H9 (cell line): ENCODE data around the gene FAM78B. TPM values are rescaled to one million over a fixed set of nuclear protein-coding genes. Genes with fewer than 3 reads are reported as not detected.

ENCODE experiments used
- DNase-seq: peaks from one replicate; pipeline ENCODE4 v3.0.0-alpha.2; 2017
- H2AFZ ChIP-seq: one replicate; pipeline ENCODE4 v1.6.1; 2013; ENCODE audit warnings: mild to moderate bottlenecking, low read length, control low read depth, moderate library complexity
- H2AK5ac ChIP-seq: 2 replicates; pipeline ENCODE4 v1.6.1; 2013; ENCODE audit warnings: low read length, control low read depth, mixed read lengths; ENCODE audit not compliant: insufficient read length
- H2BK120ac ChIP-seq: one replicate; pipeline ENCODE4 v1.6.1; 2013; ENCODE audit warnings: low read depth, mild to moderate bottlenecking, low read length, control low read depth, inconsistent platforms; ENCODE audit not compliant: poor library complexity, severe bottlenecking
- H2BK12ac ChIP-seq: 2 replicates; pipeline ENCODE4 v1.6.1; 2013; ENCODE audit warnings: low read length, control low read depth, mixed read lengths, low read depth; ENCODE audit not compliant: insufficient read length
- H2BK15ac ChIP-seq: 2 replicates; pipeline ENCODE4 v1.6.1; 2013; ENCODE audit warnings: low read depth, low read length, control low read depth
- H2BK20ac ChIP-seq: one replicate; pipeline ENCODE4 v1.6.1; 2013; ENCODE audit warnings: low read depth, mild to moderate bottlenecking, low read length, control low read depth, inconsistent platforms; ENCODE audit not compliant: poor library complexity, severe bottlenecking
- H2BK5ac ChIP-seq: 2 replicates; pipeline ENCODE4 v1.6.1; 2013; ENCODE audit warnings: low read length, control low read depth, mixed read lengths; ENCODE audit not compliant: insufficient read length
- H3K14ac ChIP-seq: 2 replicates; pipeline ENCODE4 v1.6.1; 2013; ENCODE audit warnings: low read length, control low read depth; ENCODE audit not compliant: insufficient read depth
- H3K18ac ChIP-seq: 2 replicates; pipeline ENCODE4 v1.6.1; 2013; ENCODE audit warnings: low read depth, mild to moderate bottlenecking, mixed read lengths, low read length, control low read depth; ENCODE audit not compliant: insufficient read length
- H3K23ac ChIP-seq: 2 replicates; pipeline ENCODE4 v1.6.1; 2013; ENCODE audit warnings: low read length, control low read depth, mixed read lengths, low read depth; ENCODE audit not compliant: insufficient read length
- H3K23me2 ChIP-seq: 2 replicates; pipeline ENCODE4 v1.6.1; 2013; ENCODE audit warnings: low read depth, mild to moderate bottlenecking, mixed read lengths, low read length, control low read depth; ENCODE audit not compliant: insufficient read length, poor library complexity, severe bottlenecking
- H3K27ac ChIP-seq: 2 replicates; pipeline ENCODE4 v1.5.1; 2013; ENCODE audit warnings: low read length, control low read depth, mixed read lengths, low read depth; ENCODE audit not compliant: insufficient read length
- H3K27me3 ChIP-seq: 2 replicates; pipeline ENCODE4 v1.6.1; 2013; ENCODE audit warnings: low read length, control low read depth, inconsistent platforms; ENCODE audit not compliant: insufficient read depth
- H3K4ac ChIP-seq: 2 replicates; pipeline ENCODE4 v1.6.1; 2013; ENCODE audit warnings: low read depth, mild to moderate bottlenecking, control low read depth, inconsistent platforms, low read length, moderate library complexity
- H3K4me1 ChIP-seq: 2 replicates; pipeline ENCODE4 v1.6.1; 2013; ENCODE audit warnings: low read length, control low read depth, inconsistent platforms; ENCODE audit not compliant: insufficient read depth
- H3K4me2 ChIP-seq: 2 replicates; pipeline ENCODE4 v1.6.1; 2013; ENCODE audit warnings: low read length, control low read depth, mixed read lengths; ENCODE audit not compliant: insufficient read length, insufficient read depth
- H3K56ac ChIP-seq: 2 replicates; pipeline ENCODE4 v1.6.1; 2013; ENCODE audit warnings: low read depth, mild to moderate bottlenecking, mixed read lengths, low read length, control low read depth; ENCODE audit not compliant: insufficient read length
- H3K79me1 ChIP-seq: 2 replicates; pipeline ENCODE4 v1.6.1; 2013; ENCODE audit warnings: low read depth, mild to moderate bottlenecking, moderate library complexity, low read length, control low read depth, inconsistent platforms; ENCODE audit not compliant: insufficient read depth, poor library complexity, severe bottlenecking
- H3K79me2 ChIP-seq: 2 replicates; pipeline ENCODE4 v1.6.1; 2013; ENCODE audit warnings: low read length, control low read depth, inconsistent platforms; ENCODE audit not compliant: insufficient read depth
- H3K9ac ChIP-seq: 2 replicates; pipeline ENCODE4 v1.6.1; 2013; ENCODE audit warnings: low read length, control low read depth, mixed read lengths; ENCODE audit not compliant: insufficient read length; ENCODE audit errors: extremely low read depth
- H3K9me3 ChIP-seq: one replicate; pipeline ENCODE4 v1.6.1; 2013; ENCODE audit warnings: low read depth, low read length, inconsistent platforms; ENCODE audit not compliant: control insufficient read depth
- H3T11ph ChIP-seq: one replicate; pipeline ENCODE4 v1.6.1; 2013; ENCODE audit warnings: mild to moderate bottlenecking, low read length, control low read depth, inconsistent platforms
- H4K20me1 ChIP-seq: one replicate; pipeline ENCODE4 v1.6.1; 2013; ENCODE audit not compliant: control insufficient read depth, insufficient read length, insufficient read depth
- H4K5ac ChIP-seq: 2 replicates; pipeline ENCODE4 v1.6.1; 2013; ENCODE audit warnings: low read depth, mild to moderate bottlenecking, mixed read lengths, low read length, control low read depth; ENCODE audit not compliant: insufficient read length
- H4K8ac ChIP-seq: replicated peaks from 2 replicates; pipeline ENCODE4 v1.6.1; 2013; ENCODE audit warnings: low read length, control low read depth, mixed read lengths, low read depth; ENCODE audit not compliant: insufficient read length
- H4K91ac ChIP-seq: 2 replicates; pipeline ENCODE4 v1.6.1; 2013; ENCODE audit warnings: low read depth, mild to moderate bottlenecking, moderate library complexity, mixed read lengths, low read length, control low read depth; ENCODE audit not compliant: insufficient read length
- H3K27ac Mint-ChIP-seq, 3 experiments: 2 replicates in 2 of 3; 3 replicates in 1 of 3; pipeline ENCODE4 v1.8.0; 2020 to 2021; ENCODE audit warnings: mixed read lengths in 3 of 3, mild to moderate bottlenecking in 1 of 3, moderate library complexity in 1 of 3
- H3K27me3 Mint-ChIP-seq: 2 replicates; pipeline ENCODE4 v1.8.0; 2021; ENCODE audit warnings: low read depth, mild to moderate bottlenecking, moderate library complexity, mixed read lengths
- H3K36me3 Mint-ChIP-seq, 3 experiments: 2 replicates in 2 of 3; 3 replicates in 1 of 3; pipeline ENCODE4 v1.8.0; 2020 to 2021; ENCODE audit warnings: low read depth in 3 of 3, mixed read lengths in 3 of 3; ENCODE audit not compliant: insufficient read depth in 1 of 3
- H3K4me1 Mint-ChIP-seq, 2 experiments: 2 replicates each; pipeline ENCODE4 v1.8.0; 2020; ENCODE audit warnings: mixed read lengths in 2 of 2
- H3K4me3 Mint-ChIP-seq, 2 experiments: 2 replicates in 1 of 2; 3 replicates in 1 of 2; pipeline ENCODE4 v1.8.0; 2020 to 2021; ENCODE audit warnings: mild to moderate bottlenecking in 2 of 2, mixed read lengths in 2 of 2, moderate library complexity in 1 of 2
- H3K9me3 Mint-ChIP-seq, 2 experiments: 2 replicates in 1 of 2; 3 replicates in 1 of 2; pipeline ENCODE4 v1.8.0; 2020; ENCODE audit warnings: mild to moderate bottlenecking in 2 of 2, mixed read lengths in 2 of 2, moderate library complexity in 1 of 2
- WGBS: extraction: QIAGEN DNeasy Blood & Tissue Kit; methylation state at CpG from one replicate; pipeline ENCODE4 v1.1.7; 2013; ENCODE audit warnings: missing lambda C conversion rate, low lambda C conversion rate, mixed read lengths; ENCODE audit not compliant: insufficient read length; ENCODE audit errors: extremely low coverage; 5-methylcytosine and 5-hydroxymethylcytosine counted together
- total RNA-seq: library from RNA; stranded (reverse); gene quantifications from 2 replicates; pipeline ENCODE4 v1.2.1, GENCODE V29; 2021
- TF ChIP-seq, protein P1 (sequence below): fragments of 200-600 bp; sonication (generic); conservative IDR thresholded peaks from 3 replicates; pipeline ENCODE4 v1.8.0; 2021; ENCODE audit warnings: antibody characterized with exemption, mild to moderate bottlenecking

FAM78B gene
- total RNA-seq, 1 experiment from 2014 or later, result 2.3 TPM

- Histone ChIP-seq H3K79me2 (no peaks in the 10 kb centered on the region), H2BK12ac (no peak overlapping the region), H3K27me3 (no peaks in the 10 kb centered on the region), H3K27ac (no peak overlapping the region), H2AFZ (no peak overlapping the region), H4K91ac (no peak overlapping the region), H3K23ac (no peak overlapping the region), H2BK120ac (no peak overlapping the region), H4K20me1 (no peaks in the 10 kb centered on the region), H4K8ac (no peak overlapping the region), H3K9me3 (no peaks in the 10 kb centered on the region), H3K4me2 (no peak overlapping the region), H3K18ac (no peak overlapping the region), H3K4ac (no peak overlapping the region), H3K9ac (no peak overlapping the region), H2BK5ac (no peak overlapping the region), H3K79me1 (no peaks in the 10 kb centered on the region), H2BK20ac (no peak overlapping the region), H2AK5ac (no peak overlapping the region), H3K14ac (no peak overlapping the region), H3K4me1 (no peaks in the 10 kb centered on the region; the same call in 1 of the 2 replicates), H3T11ph (no peak overlapping the region), H3K56ac (no peak overlapping the region), H4K5ac (no peak overlapping the region), H3K23me2 (no peaks in the 10 kb centered on the region), H2BK15ac (no peak overlapping the region)
- Mint-ChIP-seq H3K27ac (peak overlapping the region in 1 of 3 experiments; percentile 78; a peak in 1 of 7 replicates), H3K4me3 (no peak overlapping the region), H3K4me1 (peaks cover 0 to under 1% of the 10 kb centered on the region in 2 experiments; a peak in 3 of 4 replicates), H3K9me3 (no peaks in the 10 kb centered on the region), H3K27me3 (no peaks in the 10 kb centered on the region), H3K36me3 (no peaks in the 10 kb centered on the region)
- no peak for DNase-seq
- no CpG with 5 or more reads among the region's 1 CpG for WGBS
- TF ChIP-seq, protein P1, sequence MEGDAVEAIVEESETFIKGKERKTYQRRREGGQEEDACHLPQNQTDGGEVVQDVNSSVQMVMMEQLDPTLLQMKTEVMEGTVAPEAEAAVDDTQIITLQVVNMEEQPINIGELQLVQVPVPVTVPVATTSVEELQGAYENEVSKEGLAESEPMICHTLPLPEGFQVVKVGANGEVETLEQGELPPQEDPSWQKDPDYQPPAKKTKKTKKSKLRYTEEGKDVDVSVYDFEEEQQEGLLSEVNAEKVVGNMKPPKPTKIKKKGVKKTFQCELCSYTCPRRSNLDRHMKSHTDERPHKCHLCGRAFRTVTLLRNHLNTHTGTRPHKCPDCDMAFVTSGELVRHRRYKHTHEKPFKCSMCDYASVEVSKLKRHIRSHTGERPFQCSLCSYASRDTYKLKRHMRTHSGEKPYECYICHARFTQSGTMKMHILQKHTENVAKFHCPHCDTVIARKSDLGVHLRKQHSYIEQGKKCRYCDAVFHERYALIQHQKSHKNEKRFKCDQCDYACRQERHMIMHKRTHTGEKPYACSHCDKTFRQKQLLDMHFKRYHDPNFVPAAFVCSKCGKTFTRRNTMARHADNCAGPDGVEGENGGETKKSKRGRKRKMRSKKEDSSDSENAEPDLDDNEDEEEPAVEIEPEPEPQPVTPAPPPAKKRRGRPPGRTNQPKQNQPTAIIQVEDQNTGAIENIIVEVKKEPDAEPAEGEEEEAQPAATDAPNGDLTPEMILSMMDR, result no peak
These were observed 53.2 kb downstream of the FAM78B start for GRCh38 chr1:166113630-166114029.
